Measurements from ENCODE around the gene UNKL.
"Not testable (repeated sequence)": the region's sequence is repeated elsewhere in the genome, so short reads cannot be mapped to it uniquely, and the experiment has no call there.

UNKL gene

GRCh38 chr16:1441391-1441829 lies 26.9 kb upstream of the UNKL start:
- DNase-seq (ENCODE audit: insufficient read length, low spot score), result no peak
- FAIRE-seq, result no peak

GRCh38 chr16:1439699-1440074 lies 25.2 kb upstream of the UNKL start:
- not testable (repeated sequence) for FAIRE-seq; DNase-seq (ENCODE audit: insufficient read length, low spot score)

More at GRCh38 chr16:1441391-1441829, 26.9 kb upstream of the UNKL start:
- TF ChIP-seq, protein P1, sequence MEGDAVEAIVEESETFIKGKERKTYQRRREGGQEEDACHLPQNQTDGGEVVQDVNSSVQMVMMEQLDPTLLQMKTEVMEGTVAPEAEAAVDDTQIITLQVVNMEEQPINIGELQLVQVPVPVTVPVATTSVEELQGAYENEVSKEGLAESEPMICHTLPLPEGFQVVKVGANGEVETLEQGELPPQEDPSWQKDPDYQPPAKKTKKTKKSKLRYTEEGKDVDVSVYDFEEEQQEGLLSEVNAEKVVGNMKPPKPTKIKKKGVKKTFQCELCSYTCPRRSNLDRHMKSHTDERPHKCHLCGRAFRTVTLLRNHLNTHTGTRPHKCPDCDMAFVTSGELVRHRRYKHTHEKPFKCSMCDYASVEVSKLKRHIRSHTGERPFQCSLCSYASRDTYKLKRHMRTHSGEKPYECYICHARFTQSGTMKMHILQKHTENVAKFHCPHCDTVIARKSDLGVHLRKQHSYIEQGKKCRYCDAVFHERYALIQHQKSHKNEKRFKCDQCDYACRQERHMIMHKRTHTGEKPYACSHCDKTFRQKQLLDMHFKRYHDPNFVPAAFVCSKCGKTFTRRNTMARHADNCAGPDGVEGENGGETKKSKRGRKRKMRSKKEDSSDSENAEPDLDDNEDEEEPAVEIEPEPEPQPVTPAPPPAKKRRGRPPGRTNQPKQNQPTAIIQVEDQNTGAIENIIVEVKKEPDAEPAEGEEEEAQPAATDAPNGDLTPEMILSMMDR (IDR thresholded peaks at IDR 0.05; ENCODE audit: insufficient read depth, missing control alignments), result no peak

DNA sequence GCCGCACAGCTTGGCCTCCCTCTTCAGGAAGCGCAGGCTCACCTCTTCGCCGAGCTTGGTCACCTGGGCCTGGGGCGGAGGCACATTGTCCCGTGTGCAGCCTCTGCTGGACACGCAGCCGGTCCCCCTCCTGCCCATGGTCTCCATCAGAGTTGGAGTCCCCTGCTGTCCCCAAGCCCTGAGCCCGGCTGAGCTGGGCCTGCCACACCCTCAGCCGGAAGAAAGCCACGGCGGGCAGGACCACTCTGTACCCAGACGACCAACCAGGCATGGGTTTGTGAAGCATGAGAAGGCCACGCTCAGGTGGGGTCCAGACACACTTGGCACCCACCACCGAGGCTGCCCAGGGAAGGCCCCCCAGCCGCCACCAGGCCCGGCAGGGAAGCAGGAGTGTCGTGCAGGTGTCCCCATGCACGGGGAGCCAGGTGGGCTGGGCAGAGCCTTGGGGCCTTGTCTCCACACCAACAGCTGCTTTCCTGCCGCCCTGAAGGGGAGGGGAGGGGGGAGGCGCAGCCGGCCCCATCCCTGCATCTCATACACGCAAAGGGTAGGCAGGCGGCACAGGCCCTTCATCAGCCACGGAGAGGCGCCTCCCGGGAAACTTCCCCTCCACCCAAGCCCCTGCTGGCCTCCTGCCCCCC lies 24.7 kb upstream of the UNKL start:
- FAIRE-seq, result no peak

GRCh38 chr16:1438229-1439057 lies 23.9 kb upstream of the UNKL start:
- TF ChIP-seq, protein P1 (IDR thresholded peaks at IDR 0.05; ENCODE audit: insufficient read depth, missing control alignments), result no peak

More for the DNA sequence above, 24.7 kb upstream of the UNKL start:
- TF ChIP-seq, protein P1 (IDR thresholded peaks at IDR 0.05; ENCODE audit: insufficient read depth, missing control alignments), result no peak
- no peak for DNase-seq (ENCODE audit: insufficient read length, low spot score)

GRCh38 chr16:1437606-1438005 lies 23.1 kb upstream of the UNKL start:
- TF ChIP-seq, protein P1 (IDR thresholded peaks at IDR 0.05; ENCODE audit: insufficient read depth, missing control alignments), result no peak
- DNase-seq (ENCODE audit: insufficient read length, low spot score) (no peak), FAIRE-seq (no peak)

More at GRCh38 chr16:1438229-1439057, 23.9 kb upstream of the UNKL start:
- DNase-seq (ENCODE audit: insufficient read length, low spot score) (no peak), FAIRE-seq (no peak)

- DNase-seq (ENCODE audit: insufficient read length, low spot score), result no peak
- TF ChIP-seq, protein P1 (IDR thresholded peaks at IDR 0.05; ENCODE audit: insufficient read depth, missing control alignments), result no peak
- FAIRE-seq, result no peak
These were observed 22.3 kb upstream of the UNKL start for GRCh38 chr16:1436731-1437355.

- TF ChIP-seq, protein P1 (IDR thresholded peaks at IDR 0.05; ENCODE audit: insufficient read depth, missing control alignments), result no peak
- FAIRE-seq (no peak), DNase-seq (ENCODE audit: insufficient read length, low spot score) (no peak)
These were observed 21.6 kb upstream of the UNKL start for GRCh38 chr16:1435921-1436697.
